Adrenal gland (tissue), 12 donors: ENCODE measurements around the gene EIF4E1B. TPM values are rescaled to one million over a fixed set of nuclear protein-coding genes. Genes with fewer than 3 reads are reported as not detected.
A peak's percentile ranks its signal among the peaks of the same experiment; 100 is the strongest.
"Not testable (repeated sequence)": the region's sequence is repeated elsewhere in the genome, so short reads cannot be mapped to it uniquely, and the experiment has no call there.

Experiments used
- DNase-seq, 7 donors: peaks; one replicate each; pipeline ENCODE4 v3.0.0-alpha.2; 2019 to 2020
- H3K27ac ChIP-seq, 5 donors: fragments of 200-600 bp; sonication (generic) in 4 of 5; 1 replicate in 3 of 5; 2 replicates in 2 of 5; pipeline versions ENCODE4 v1.5.1 to v1.8.0; 2016 to 2020; ENCODE audit warnings: mild to moderate bottlenecking in 1 of 5
- H3K27me3 ChIP-seq: fragments of 200-600 bp; 2 replicates; pipeline ENCODE4 v1.8.0; 2021
- H3K36me3 ChIP-seq, 2 donors: fragments of 200-600 bp; replicated peaks in 1 of 2; 1 replicate in 1 of 2; 2 replicates in 1 of 2; pipeline versions ENCODE4 v1.5.1 to v1.8.0; 2018 to 2022
- H3K4me1 ChIP-seq, 2 donors: fragments of 200-600 bp; replicated peaks in 1 of 2; 1 replicate in 1 of 2; 2 replicates in 1 of 2; pipeline versions ENCODE4 v1.5.1 to v1.8.0; 2018 to 2021
- H3K4me3 ChIP-seq, 4 donors: fragments of 200-600 bp; sonication (generic) in 3 of 4; one replicate each; pipeline ENCODE4 v1.5.1; 2016 to 2018
- H3K9me3 ChIP-seq, 3 donors: fragments of 200-600 bp; sonication (generic) in 1 of 3; replicated peaks in 1 of 3; 1 replicate in 2 of 3; 2 replicates in 1 of 3; pipeline versions ENCODE4 v1.5.1 to v1.8.0; 2016 to 2021
- CTCF ChIP-seq, 6 experiments: fragments of 450-650 bp in 4 of 6; fragments of 200-600 bp in 2 of 6; sonication (generic) in 1 of 6; IDR thresholded peaks; 1 replicate in 5 of 6; 2 replicates in 1 of 6; pipeline versions ENCODE4 v1.5.1 to v1.8.0; 2016 to 2021; ENCODE audit warnings: antibody characterized with exemption in 6 of 6, mild to moderate bottlenecking in 2 of 6, moderate library complexity in 1 of 6
- POLR2A ChIP-seq, 2 donors: fragments of 450-650 bp; IDR thresholded peaks; one replicate each; pipeline ENCODE4 v1.6.1; 2017; ENCODE audit warnings: antibody characterized with exemption in 2 of 2, mild to moderate bottlenecking in 2 of 2, moderate library complexity in 1 of 2
- WGBS, 4 donors: extraction: QIAGEN DNeasy Blood & Tissue Kit in 2 of 4; methylation state at CpG; one replicate each; pipeline versions ENCODE4 v1.1.5 to v1.1.7; 2013 to 2017; 5-methylcytosine and 5-hydroxymethylcytosine counted together
- intact Hi-C, 2 donors: fragments of 100-400 bp; cut with DNase I; formaldehyde crosslinking; loops; one replicate each; pipeline versions ENCODE4 v1.14.1 to v1.15.0; 2022 to 2023
- polyA plus RNA-seq, 3 donors: library from polyadenylated mRNA; stranded (reverse); fragments of 200-250 nt in 2 of 3; fragments of 350-450 nt in 1 of 3; fragmentation: Illumina TruSeq in 1 of 3; extraction: RNeasy Lipid Tissue Mini Kit (QIAGEN cat#74804) in 1 of 3; gene quantifications; one replicate each; pipeline ENCODE4 v1.2.3, GENCODE V29; 2013 to 2014
- total RNA-seq, 9 donors: library from RNA; depleted of rRNA in 4 of 9; stranded (reverse); fragments of >200 nt in 4 of 9; fragments of 120-200 nt in 1 of 9; fragmentation: NEBNext Ultra II Directional in 1 of 9; extraction: Animal tissue kit (Norgen Biotek cat#: 25700) in 1 of 9; gene quantifications; one replicate each; pipeline versions ENCODE4 v1.1.0 to v1.2.4, GENCODE V29; 2013 to 2023
- donor health status: healthy with polysubstance abuse.
- donor health status: Bipolar disorder and iron deficiency.
- donor health status: DM: yes; HTN: yes; CAD: no.
- donor health status: DM: no; HTN: no; CAD: no.
- donor health status: DM: no; HTN: no; CAD: no.
- donor health status: DM: yes; HTN: yes; CAD: no.

The EIF4E1B gene
- total and polyA plus RNA-seq, 12 donors = 0.24 to 0.44 (median 0.28) TPM; not detected in 7

- intact Hi-C loops = no loop called here
- Histone ChIP-seq H3K27ac (no peak overlapping the region), H3K9me3 (no peaks in the 10 kb centered on the region), H3K4me1 (no peaks in the 10 kb centered on the region), H3K36me3 (no peaks in the 10 kb centered on the region), H3K27me3 (peaks cover 5% of the 10 kb centered on the region), H3K4me3 (no peak overlapping the region)
- DNase-seq = no peak
- no peak for TF ChIP-seq CTCF (IDR thresholded peaks at IDR 0.05)
- no peak for TF ChIP-seq POLR2A (IDR thresholded peaks at IDR 0.05)
- WGBS, 4 donors = 81 to 88% (median 82%) methylated on average over 13 to 23 of the region's 23 CpGs
Measured at GRCh38 chr5:176596069-176596644, 34.3 kb upstream of the EIF4E1B start.

- Histone ChIP-seq H3K4me1 (no peaks in the 10 kb centered on the region), H3K27me3 (peaks cover 5% of the 10 kb centered on the region), H3K27ac (no peak overlapping the region), H3K4me3 (peak overlapping the region in 1 of 4 donors; percentile 52), H3K9me3 (no peaks in the 10 kb centered on the region), H3K36me3 (no peaks in the 10 kb centered on the region)
- intact Hi-C loops = no loop called here
- no peak for TF ChIP-seq POLR2A (IDR thresholded peaks at IDR 0.05)
- peak in 3 of 6 experiments; percentile 28 for TF ChIP-seq CTCF (IDR thresholded peaks at IDR 0.05)
- peak in 6 of 7 donors; percentile 38 to 56 (median 49) for DNase-seq
- WGBS, 4 donors = 3 to 10% (median 6%) methylated on average over 2 to 98 of the region's 98 CpGs
Measured at GRCh38 chr5:176596689-176597416, 33.6 kb upstream of the EIF4E1B start.

GRCh38 chr5:176597417-176598389 lies 32.8 kb upstream of the EIF4E1B start:
- no peaks in the 10 kb centered on the region for H3K4me1 ChIP-seq
- intact Hi-C loops = no loop called here
- H3K4me3 ChIP-seq = peak overlapping the region in 1 of 4 donors; percentile 52
- peaks cover 5% of the 10 kb centered on the region for H3K27me3 ChIP-seq
- DNase-seq = no peak
- TF ChIP-seq CTCF (IDR thresholded peaks at IDR 0.05) (no peak), POLR2A (IDR thresholded peaks at IDR 0.05) (no peak)
- 52 to 92% (median 61%) methylated on average over 17 to 47 of the region's 47 CpGs for WGBS, 4 donors
- H3K9me3 ChIP-seq = no peaks in the 10 kb centered on the region
- H3K27ac ChIP-seq = no peak overlapping the region
- H3K36me3 ChIP-seq = no peaks in the 10 kb centered on the region

- H3K4me3 ChIP-seq, intact Hi-C loops, H3K27ac ChIP-seq, H3K9me3 ChIP-seq, H3K27me3 ChIP-seq, H3K4me1 ChIP-seq, DNase-seq, H3K36me3 ChIP-seq: not testable (repeated sequence)
- 88 to 95% (median 90%) methylated on average over 16 to 19 of the region's 19 CpGs for WGBS, 4 donors
Measured at GRCh38 chr5:176599749-176600430, 30.6 kb upstream of the EIF4E1B start.
